ENCODE measurements around the gene TRIB2.
A peak's percentile ranks its signal among the peaks of the same experiment; 100 is the strongest.
"Not testable (repeated sequence)": the region's sequence is repeated elsewhere in the genome, so short reads cannot be mapped to it uniquely, and the experiment has no call there.

The TRIB2 gene

GRCh38 chr2:12716282-12717190, at the start of gene TRIB2:
Gene TRIB2, plus strand, starts transcription at chr2:12716936. Its CDS starts 1,372 bp downstream, at chr2:12718308.
- peak; percentile 85 to 88 for DNase-seq

DNA sequence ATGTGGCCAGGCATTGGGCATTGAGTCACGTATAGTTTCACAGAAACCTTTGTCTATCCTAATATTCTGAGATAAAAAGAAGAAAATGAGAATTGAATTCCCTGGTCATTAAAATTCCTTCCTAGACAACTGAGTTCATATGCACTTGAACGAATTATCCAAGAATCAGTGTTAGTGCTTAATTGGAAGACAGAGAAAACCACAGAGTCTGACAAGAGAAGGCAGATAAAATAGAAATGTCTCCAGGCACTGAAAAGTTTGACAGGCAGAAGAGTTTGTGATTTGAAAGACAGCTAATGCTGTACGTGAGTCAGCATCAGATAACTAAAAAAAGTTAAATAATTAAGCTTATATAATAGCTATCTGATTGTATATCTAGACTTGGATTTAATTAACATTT, 47.7 kb upstream of the TRIB2 start:
- no peak for DNase-seq

- DNase-seq = no peak
Measured at GRCh38 chr2:12672711-12673315, 43.9 kb upstream of the TRIB2 start.

GRCh38 chr2:12674644-12675328, 42.0 kb upstream of the TRIB2 start:
- DNase-seq = no peak

DNA sequence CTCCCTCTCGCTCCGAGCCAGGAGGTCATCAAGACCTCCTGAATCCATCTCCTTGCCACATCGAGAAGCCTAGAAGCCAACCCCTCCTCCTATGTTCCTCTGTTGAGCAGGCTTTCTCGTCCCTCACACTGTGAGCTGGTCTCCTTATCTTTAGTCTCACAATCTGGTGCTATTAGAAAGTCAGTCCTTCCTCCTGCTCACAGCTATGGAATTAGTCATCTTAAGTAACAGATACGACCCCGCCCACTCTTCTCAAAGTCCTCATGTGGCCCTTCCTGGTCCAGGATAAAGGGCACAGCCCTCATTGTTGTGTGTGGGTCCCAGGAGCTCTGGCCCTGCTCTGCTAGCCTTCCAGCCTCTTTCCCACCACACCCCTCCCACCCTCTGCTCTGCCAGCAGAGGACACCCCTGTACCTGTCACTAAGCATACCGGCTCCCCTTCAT, 41.4 kb upstream of the TRIB2 start:
- DNase-seq = no peak

DNA sequence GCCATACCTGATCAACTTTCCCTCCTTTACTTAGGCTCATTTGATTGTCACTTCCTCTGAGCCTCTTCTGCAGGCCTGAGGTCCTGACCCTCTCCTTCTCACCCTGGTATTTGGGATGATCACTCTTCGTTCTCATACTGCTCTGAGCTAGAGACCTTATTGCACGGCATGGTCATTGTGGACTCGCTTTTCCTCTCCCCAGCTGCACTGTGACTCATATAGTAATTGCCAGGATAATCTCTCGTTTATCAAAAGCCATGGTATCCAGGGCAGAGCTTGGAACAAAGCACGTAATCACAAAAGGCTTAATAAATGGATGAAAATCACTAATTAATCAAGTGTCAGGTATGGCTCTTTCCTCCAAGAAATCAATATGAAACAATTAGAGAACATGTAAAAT, 40.9 kb upstream of the TRIB2 start:
- no peak for DNase-seq

DNA sequence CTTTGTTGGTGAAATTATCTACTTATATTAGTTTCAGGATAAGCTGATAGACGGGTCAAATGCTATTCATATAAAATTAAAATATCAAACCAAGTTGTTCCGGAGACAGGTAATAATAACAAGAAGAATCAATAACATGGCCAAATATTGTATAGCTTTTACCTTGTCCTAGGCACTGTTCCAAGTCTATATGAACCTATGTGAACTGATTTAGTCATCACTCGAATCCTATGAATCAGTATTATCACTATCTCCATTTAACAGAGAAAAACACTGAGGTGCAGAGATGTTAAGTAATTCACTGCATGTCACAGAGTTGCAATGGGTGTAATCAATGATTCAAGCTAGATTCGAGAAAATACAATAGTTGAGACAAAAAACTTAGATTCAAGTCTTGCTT, 40.0 kb upstream of the TRIB2 start:
- DNase-seq = no peak

GRCh38 chr2:12678186-12678585, 38.5 kb upstream of the TRIB2 start:
- no peak for DNase-seq

GRCh38 chr2:12679550-12680072, 37.1 kb upstream of the TRIB2 start:
- no peak for DNase-seq

DNA sequence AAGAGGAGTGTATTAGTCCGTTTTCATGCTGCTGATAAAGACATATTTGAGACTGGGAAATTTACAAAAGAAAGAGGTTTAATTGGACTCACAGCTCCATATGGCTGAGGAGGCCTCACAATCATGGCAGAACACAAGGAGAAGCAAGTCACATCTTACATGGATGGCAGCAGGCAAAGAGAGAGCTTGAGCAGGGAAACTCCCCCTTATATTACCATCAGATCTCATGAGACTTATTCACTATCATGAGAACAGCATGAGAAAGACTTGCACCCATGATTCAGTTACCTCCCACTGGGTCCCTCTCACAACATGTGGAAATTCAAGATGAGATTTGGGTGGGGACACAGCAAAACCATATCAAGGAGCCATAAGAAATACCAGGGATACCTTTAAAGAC, 36.6 kb upstream of the TRIB2 start:
- not testable (repeated sequence) for DNase-seq

GRCh38 chr2:12682017-12682416, 34.7 kb upstream of the TRIB2 start:
- no peak for DNase-seq

DNA sequence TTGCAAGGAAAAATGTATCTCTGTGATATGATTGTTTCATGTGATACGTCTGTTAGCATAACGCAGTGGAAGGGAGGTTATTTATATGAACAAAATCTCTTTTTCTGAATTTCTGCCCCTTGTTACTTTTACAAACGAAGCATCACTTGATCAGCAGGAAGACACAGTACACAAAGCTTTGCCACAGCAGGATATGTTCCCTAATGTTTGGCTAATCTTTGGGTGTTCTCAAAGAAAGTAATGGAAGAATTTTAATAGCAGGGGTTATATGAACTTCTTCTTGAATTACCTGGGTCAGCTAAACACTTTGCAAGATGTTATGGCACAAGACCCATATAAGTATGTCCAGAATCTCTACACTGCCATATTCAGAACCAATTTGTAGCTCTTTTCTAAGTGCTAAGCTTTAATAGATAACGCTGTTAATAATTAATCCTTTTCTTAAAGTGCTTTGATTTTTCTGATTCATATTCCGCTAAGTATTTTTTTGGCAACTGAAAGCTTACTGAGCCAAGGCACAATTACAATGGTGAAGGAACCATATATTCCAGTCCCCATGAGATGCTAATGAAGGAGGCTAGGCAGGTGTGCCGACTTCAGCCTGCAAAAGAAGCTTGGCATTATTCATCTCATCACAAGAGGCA, 33.2 kb upstream of the TRIB2 start:
- DNase-seq = no peak

DNA sequence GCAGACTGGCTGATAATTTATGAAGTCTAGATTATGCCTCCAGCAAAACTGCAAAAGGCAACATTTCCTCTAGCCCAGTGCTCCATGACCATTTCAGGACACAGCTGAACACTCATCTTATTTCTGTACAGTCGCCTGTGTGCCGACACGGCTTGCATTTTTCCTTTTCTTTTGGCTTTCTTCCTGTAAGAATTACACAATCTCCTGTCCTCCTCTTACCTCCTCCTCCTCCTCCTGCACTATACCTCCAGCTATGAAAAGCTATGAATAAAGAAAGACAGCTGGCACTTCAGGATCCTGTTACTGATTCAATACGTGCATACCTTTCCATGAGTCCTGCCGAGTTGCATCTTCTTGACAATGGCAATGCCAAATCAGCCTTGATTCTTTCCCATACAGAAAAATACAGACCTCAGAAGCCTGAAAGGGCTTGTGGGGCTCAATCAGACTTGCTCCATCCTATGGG, 32.2 kb upstream of the TRIB2 start:
- DNase-seq = no peak

DNA sequence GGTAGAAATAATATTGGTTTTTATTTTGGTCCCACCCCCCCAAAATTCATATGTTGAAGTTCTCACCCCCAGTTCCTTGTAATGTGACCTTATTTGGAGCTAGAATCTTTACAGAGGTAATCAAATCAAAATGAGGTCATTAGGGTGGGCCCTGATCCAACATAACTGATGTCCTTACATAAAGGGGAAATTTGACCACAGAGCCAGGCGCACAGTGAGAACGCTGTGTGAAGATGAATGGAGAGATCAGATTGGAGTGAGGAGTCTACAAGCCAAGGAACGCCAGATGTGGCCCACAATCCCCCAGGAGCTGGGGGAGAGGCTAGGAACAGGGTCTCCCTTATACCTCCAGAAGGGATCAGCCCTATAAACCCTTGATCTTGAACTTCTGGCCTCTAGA, 31.6 kb upstream of the TRIB2 start:
- no peak for DNase-seq

DNA sequence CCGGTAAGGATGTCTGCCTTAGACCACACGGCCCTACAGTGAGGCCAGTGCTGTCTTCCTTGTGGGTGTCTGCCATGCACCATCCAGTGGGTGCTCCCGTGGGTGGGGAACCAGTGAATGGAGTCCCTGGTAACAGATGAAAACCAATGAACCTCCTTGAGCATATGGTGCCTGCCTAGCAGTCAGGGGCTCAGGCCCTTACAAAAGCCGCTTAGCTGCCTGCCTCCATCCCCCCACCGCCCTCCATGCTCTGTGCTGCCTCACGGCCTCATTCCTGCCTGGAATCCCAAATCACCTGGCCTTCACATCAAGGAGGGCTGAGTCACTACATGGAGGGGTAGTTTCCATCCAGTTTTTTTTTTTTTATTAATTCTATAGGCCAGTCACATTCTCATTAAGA, 30.8 kb upstream of the TRIB2 start:
- no peak for DNase-seq

DNA sequence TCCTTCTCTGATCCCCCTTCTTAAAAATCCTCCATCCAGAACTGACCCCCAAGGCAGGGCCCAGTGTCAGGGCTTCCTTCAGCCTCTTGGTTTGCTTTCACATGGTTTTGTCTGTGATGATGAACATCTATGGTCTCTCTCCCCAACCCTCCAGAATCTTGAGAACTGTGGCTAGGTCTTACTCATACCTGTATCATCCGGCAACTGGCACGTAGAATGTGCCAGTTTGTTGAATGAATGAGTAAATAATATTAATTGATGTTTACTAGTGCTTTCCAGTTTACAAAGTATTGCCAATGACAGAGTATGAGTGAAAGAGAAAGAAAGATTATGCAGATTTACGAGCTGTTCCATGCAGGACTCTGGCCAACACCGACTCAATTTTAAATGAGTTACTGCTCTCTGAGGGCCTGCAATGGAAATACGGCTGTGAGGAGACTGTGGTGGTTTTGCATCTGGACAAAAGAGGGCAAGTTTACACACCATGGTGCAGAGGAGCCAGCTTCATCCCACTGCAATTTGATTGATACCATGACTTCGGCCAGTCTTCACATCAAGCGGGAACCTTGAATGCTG, 29.9 kb upstream of the TRIB2 start:
- DNase-seq = no peak

DNA sequence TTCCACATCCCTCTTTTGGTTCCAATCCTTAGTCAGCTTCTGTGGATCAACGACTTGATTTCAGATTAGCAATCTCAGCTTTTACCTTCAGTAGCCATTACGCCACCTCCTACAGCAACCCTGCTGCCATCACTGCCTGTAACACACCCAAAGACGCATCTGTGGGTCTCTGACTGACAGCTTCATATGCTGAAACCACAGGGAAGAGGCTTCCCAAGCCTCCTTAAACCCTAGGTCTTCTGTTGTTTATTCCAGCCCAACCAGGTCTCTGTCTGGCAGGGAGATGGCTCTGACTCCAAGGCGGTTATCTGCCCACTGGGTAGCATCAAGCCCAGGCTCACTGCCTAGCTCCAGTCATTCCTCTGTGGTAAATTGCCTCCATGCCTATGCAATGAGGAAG, 28.6 kb upstream of the TRIB2 start:
- DNase-seq = no peak

- no peak for DNase-seq
Measured at GRCh38 chr2:12688893-12689292, 27.8 kb upstream of the TRIB2 start.

GRCh38 chr2:12693509-12693908, 23.2 kb upstream of the TRIB2 start:
- DNase-seq = no peak

DNA sequence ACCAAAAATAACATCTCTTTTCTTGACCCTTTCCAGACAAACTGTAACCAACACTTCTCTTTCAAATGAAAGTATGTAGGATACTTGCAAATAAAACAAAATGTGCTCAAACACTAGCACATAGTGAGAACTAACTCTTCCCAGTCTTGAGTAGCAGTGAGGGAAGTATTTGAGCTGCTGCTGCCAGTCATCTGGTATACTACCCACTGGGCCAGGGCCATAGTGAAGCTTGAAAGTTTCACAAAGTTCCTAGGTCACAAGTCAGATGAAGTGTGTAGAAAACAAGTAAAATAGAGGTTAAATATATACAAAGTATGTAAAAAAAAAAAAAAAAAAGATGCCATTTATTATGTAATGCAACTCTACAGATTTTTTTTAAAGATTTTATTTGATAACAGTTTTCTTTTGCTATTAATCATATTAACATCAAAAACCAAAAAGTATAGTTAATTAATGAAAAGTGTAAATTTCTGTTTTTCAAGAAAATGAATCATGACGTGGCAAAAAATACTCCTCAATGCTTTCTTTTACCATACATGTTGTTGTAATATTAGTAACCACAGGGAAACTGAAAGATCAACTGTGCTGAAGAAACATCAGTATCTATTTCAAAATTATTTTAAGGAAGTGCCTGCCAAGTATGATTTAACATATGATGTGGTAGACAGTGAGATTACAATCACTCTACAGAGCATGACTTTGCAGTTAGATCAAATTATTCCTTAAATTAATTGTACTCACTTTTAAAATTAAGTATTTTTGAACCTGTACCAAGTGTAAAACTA, 21.6 kb upstream of the TRIB2 start:
- DNase-seq = no peak

- DNase-seq = no peak
Measured at GRCh38 chr2:12697617-12698016, 19.1 kb upstream of the TRIB2 start.

DNA sequence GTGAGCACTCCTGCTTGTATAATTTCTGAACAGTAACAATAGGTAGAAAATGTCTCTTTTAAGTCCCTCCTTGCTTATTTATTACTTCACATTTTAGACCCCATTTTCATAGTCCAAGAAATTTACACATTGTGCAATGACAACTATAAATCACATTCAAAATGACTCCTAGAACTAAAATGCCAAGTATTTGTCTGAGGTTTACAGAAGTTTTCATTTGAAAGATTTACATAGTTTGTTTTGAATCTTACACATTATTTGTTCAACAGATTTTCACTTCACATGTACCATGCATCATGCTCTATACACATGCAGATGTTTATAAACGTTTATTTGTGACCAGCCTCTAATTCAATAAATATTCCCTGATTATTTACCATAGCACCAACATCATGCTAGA, 15.7 kb upstream of the TRIB2 start:
- no peak for DNase-seq
